KMS-11 (cell line): Measurements from ENCODE around the gene GAK.

Source experiments
- H2AFZ ChIP-seq: fragments of 200-600 bp; sonication (generic); 2 replicates; pipeline ENCODE4 v1.6.1; 2016; ENCODE audit warnings: antibody characterized with exemption, mixed run types, low read depth
- H3K27ac ChIP-seq: fragments of 200-600 bp; sonication (generic); 2 replicates; pipeline ENCODE4 v1.6.1; 2016; ENCODE audit warnings: mild to moderate bottlenecking, mixed run types
- H3K27me3 ChIP-seq: fragments of 200-600 bp; sonication (generic); 2 replicates; pipeline ENCODE4 v1.6.1; 2017; ENCODE audit warnings: mild to moderate bottlenecking, low read depth, mixed run types, moderate library complexity; ENCODE audit not compliant: insufficient read depth
- H3K36me3 ChIP-seq: fragments of 200-600 bp; sonication (generic); 2 replicates; pipeline ENCODE4 v1.6.1; 2017; ENCODE audit warnings: mild to moderate bottlenecking, mixed run types; ENCODE audit not compliant: insufficient read depth
- H3K4me1 ChIP-seq: fragments of 200-600 bp; sonication (generic); 2 replicates; pipeline ENCODE4 v1.6.1; 2016; ENCODE audit warnings: mild to moderate bottlenecking, low read depth, mixed run types; ENCODE audit not compliant: poor library complexity, severe bottlenecking
- H3K4me2 ChIP-seq: fragments of 200-600 bp; sonication (generic); 2 replicates; pipeline ENCODE4 v1.7.0; 2016; ENCODE audit warnings: mild to moderate bottlenecking, mixed run types
- H3K4me3 ChIP-seq: fragments of 200-600 bp; sonication (generic); IDR thresholded peaks from 2 replicates; pipeline ENCODE4 v1.6.1; 2017; ENCODE audit warnings: low read depth, low read length, mixed read lengths; ENCODE audit not compliant: insufficient read depth
- H3K79me2 ChIP-seq: fragments of 200-600 bp; sonication (generic); 2 replicates; pipeline ENCODE4 v1.6.1; 2016; ENCODE audit warnings: low read depth, mixed run types; ENCODE audit not compliant: insufficient read depth
- H3K9ac ChIP-seq: fragments of 200-600 bp; sonication (generic); 2 replicates; pipeline ENCODE4 v1.6.1; 2016; ENCODE audit warnings: mild to moderate bottlenecking, mixed run types
- H4K20me1 ChIP-seq: fragments of 200-600 bp; sonication (generic); 2 replicates; pipeline ENCODE4 v1.6.1; 2016; ENCODE audit warnings: mild to moderate bottlenecking, mixed run types; ENCODE audit not compliant: insufficient read depth
- TF ChIP-seq, protein P1 (sequence below): fragments of 200-600 bp; sonication (generic); conservative IDR thresholded peaks from 2 replicates; pipeline ENCODE4 v1.6.1; 2017; ENCODE audit warnings: low read depth, mild to moderate bottlenecking, antibody characterized with exemption, low read length, moderate library complexity, mixed read lengths

Gene GAK

DNA sequence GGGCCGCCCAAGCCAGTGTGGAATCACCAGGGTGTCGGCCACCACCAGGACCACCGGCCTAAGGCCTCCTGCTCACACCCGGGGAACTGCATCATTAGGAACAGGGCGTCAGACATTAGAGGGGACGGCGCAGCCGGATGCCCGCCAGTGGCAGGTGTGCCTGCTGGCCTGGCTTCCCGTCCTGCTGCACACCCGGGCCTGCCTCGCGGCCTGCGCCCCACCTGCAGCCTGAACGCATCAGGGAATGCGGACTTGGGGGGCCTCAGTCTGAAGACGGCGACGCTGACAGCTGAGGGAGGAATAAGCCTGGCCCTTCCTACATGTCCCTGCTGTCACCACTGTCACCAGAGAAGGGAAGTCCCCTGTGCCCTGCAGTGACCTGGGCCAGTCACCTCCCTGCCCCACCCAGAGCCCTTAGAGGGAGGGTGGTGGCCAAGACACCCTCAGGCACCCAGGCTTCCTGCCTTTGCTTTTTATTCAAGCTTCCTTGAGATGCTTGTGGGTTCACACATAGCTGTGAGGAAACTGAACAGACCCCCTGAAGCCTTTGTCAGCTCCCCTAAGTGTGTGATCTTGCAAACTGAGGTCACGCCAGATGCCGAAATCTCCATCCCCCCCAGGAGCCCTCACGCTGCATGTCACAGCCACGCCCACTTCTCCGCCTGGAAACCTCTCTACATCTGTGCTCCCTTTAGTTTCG lies 38.1 kb upstream of the GAK start:
- Histone ChIP-seq H3K79me2 (no peaks in the 10 kb centered on the region), H3K36me3 (no peaks in the 10 kb centered on the region), H3K27ac (no peak overlapping the region), H3K27me3 (no peaks in the 10 kb centered on the region), H3K4me2 (no peak overlapping the region), H3K9ac (no peak overlapping the region), H2AFZ (no peak overlapping the region), H3K4me3 (no peak overlapping the region), H4K20me1 (no peaks in the 10 kb centered on the region), H3K4me1 (no peaks in the 10 kb centered on the region)
- TF ChIP-seq, protein P1, sequence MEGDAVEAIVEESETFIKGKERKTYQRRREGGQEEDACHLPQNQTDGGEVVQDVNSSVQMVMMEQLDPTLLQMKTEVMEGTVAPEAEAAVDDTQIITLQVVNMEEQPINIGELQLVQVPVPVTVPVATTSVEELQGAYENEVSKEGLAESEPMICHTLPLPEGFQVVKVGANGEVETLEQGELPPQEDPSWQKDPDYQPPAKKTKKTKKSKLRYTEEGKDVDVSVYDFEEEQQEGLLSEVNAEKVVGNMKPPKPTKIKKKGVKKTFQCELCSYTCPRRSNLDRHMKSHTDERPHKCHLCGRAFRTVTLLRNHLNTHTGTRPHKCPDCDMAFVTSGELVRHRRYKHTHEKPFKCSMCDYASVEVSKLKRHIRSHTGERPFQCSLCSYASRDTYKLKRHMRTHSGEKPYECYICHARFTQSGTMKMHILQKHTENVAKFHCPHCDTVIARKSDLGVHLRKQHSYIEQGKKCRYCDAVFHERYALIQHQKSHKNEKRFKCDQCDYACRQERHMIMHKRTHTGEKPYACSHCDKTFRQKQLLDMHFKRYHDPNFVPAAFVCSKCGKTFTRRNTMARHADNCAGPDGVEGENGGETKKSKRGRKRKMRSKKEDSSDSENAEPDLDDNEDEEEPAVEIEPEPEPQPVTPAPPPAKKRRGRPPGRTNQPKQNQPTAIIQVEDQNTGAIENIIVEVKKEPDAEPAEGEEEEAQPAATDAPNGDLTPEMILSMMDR = no peak

DNA sequence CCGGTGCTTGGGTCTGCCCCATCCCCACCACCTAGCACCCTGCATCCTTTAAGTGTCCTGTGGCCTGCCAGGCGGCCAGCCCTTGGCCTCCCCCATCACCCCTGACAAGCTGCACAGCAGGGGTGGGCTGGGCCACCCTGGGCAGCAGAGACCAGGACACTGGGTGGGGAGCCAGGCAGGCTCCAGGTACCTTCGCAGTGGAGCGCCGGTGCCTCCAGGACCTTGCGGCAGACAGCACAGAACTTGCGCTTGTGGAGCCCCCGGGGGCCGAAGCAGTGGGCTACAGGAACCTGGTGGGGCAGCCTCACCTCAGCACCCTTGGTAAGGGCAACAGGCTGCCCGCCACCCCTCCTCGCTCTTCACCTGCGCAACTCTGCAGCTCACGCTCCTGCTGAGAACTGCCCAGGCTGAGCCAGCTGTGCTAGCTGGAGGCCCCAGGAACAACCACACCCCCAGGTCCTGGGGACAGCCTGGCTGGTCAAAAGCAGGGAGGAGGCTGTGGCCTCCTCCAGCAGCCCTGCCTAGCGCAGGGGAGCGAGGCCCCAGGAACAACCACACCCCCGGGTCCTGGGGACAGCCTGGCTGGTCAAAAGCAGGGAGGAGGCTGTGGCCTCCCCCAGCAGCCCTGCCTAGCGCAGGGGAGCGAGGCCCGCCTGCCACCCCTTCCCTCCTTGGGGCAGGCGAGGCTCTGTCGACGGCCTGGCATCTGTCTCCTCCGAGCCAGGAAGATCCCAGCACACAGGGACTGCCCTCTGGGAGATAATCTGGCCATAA lies 36.7 kb upstream of the GAK start:
- no peaks in the 10 kb centered on the region for H4K20me1 ChIP-seq
- no peaks in the 10 kb centered on the region for H3K27me3 ChIP-seq
- no peak overlapping the region for H2AFZ ChIP-seq
- H3K4me1 ChIP-seq = no peaks in the 10 kb centered on the region
- H3K4me2 ChIP-seq = no peak overlapping the region
- H3K27ac ChIP-seq = no peak overlapping the region
- no peaks in the 10 kb centered on the region for H3K36me3 ChIP-seq
- TF ChIP-seq, protein P1 = no peak
- no peak overlapping the region for H3K9ac ChIP-seq
- no peak overlapping the region for H3K4me3 ChIP-seq
- H3K79me2 ChIP-seq = no peaks in the 10 kb centered on the region

DNA sequence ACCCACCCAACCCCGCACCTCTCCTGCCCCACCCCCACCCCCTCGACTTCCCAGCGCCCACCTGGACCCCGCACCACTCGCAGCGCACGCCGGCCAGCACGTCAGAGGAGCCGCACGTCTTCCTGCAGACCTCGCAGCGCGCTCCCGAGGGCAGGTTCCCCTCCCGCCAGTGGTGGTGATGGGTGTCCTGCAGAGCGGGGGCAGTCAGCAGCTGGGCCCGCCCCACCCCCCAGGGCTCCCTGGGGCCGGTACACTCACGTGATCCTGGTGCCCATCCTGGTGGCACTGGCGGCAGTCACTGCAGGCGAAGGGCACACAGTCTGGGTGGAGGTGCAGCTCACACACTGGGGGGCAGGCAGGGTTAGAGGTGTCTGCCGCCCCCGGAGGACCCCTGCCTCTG lies 36.1 kb upstream of the GAK start:
- no peak overlapping the region for H3K9ac ChIP-seq
- no peaks in the 10 kb centered on the region for H4K20me1 ChIP-seq
- H3K79me2 ChIP-seq = no peaks in the 10 kb centered on the region
- no peaks in the 10 kb centered on the region for H3K27me3 ChIP-seq
- H3K4me1 ChIP-seq = no peaks in the 10 kb centered on the region
- H3K4me2 ChIP-seq = no peak overlapping the region
- H3K36me3 ChIP-seq = no peaks in the 10 kb centered on the region
- no peak overlapping the region for H3K4me3 ChIP-seq
- TF ChIP-seq, protein P1 = no peak
- no peak overlapping the region for H3K27ac ChIP-seq
- H2AFZ ChIP-seq = no peak overlapping the region

DNA sequence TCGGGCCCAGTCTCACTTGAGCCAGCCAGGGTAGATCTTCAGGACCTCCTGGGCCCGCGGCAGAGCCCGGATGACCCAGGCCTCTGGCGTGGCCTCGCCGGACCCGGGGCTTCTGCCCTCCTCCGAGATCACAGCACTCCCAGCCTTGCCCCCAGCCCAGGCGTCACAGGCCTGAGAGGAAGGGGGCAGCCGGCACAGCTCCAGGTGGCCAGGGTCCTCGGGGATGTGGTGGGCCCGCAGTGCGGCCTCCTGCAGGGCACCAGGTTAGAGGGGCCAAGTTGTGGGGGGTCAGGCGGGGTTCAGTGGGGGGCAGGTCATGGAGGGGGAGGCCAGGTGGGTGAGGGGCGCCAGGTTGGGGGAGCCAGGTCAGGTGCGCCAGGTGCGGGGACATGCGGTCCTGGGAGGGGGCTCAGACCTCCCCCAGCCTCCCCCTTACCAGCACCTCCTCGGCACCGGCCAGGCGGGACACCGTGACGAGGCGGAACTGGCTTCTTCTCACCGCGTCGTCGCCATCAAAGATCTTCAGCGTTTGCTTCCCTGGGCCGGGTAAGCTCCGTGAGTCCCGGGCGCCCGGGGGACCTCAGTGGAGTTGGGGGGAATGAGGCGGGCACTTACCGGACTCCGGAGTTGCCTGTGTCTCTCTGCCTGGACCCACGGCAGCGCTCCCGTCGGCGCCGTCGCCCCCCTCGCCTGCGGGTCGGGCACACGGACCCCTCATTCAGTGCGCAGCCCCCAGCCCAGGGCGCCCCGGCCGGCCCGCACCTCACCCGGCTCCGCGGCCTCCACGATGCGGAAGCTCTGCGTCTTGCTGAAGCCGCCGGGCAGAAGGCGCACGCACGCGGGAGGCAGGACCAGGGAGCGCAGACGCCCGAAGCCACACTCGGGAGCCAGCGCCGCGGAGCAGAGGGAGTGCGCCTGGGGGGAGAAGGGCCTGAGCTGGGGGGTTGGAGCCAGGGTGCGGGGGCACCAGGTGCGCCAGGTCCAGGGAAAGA lies 35.3 kb upstream of the GAK start:
- no peak overlapping the region for H3K4me2 ChIP-seq
- no peaks in the 10 kb centered on the region for H3K4me1 ChIP-seq
- H3K27me3 ChIP-seq = no peaks in the 10 kb centered on the region
- no peak overlapping the region for H3K27ac ChIP-seq
- no peaks in the 10 kb centered on the region for H4K20me1 ChIP-seq
- H3K36me3 ChIP-seq = no peaks in the 10 kb centered on the region
- H3K9ac ChIP-seq = no peak overlapping the region
- TF ChIP-seq, protein P1 = no peak
- no peaks in the 10 kb centered on the region for H3K79me2 ChIP-seq
- no peak overlapping the region for H2AFZ ChIP-seq
- no peak overlapping the region for H3K4me3 ChIP-seq
